AG09319 (cell line): Measurements from ENCODE around the gene DNAH17.

Experiments used
- DNase-seq: peaks from one replicate; pipeline ENCODE4 v3.0.0-alpha.2; 2010; ENCODE audit warnings: low read depth; ENCODE audit errors: extremely low read depth
- TF ChIP-seq, protein P1 (sequence below): IDR thresholded peaks from 2 replicates; pipeline ENCODE4 v1.5.1; 2011; ENCODE audit warnings: low read depth, mild to moderate bottlenecking, inconsistent platforms, low read length, moderate library complexity

DNAH17 gene

DNA sequence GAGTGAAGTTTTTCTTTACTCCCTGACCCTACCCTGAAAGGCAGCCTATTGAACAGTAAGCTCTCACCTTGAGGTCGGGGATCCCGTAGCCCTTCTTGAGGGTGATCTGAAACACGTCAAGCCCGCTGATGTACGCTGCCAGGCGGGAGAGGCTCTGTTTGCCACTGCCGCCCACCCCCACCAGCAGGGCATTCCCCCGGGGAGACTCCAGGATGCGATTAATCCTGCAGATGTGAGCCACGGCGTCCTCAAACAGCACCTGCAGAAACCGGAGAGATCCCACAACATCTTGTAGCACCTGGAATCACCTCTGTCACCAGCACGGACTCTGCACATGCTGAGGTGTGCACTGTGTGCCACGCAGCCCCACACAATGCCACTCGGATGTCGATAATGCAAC is 102.0 kb downstream of the DNAH17 start:
- TF ChIP-seq, protein P1, sequence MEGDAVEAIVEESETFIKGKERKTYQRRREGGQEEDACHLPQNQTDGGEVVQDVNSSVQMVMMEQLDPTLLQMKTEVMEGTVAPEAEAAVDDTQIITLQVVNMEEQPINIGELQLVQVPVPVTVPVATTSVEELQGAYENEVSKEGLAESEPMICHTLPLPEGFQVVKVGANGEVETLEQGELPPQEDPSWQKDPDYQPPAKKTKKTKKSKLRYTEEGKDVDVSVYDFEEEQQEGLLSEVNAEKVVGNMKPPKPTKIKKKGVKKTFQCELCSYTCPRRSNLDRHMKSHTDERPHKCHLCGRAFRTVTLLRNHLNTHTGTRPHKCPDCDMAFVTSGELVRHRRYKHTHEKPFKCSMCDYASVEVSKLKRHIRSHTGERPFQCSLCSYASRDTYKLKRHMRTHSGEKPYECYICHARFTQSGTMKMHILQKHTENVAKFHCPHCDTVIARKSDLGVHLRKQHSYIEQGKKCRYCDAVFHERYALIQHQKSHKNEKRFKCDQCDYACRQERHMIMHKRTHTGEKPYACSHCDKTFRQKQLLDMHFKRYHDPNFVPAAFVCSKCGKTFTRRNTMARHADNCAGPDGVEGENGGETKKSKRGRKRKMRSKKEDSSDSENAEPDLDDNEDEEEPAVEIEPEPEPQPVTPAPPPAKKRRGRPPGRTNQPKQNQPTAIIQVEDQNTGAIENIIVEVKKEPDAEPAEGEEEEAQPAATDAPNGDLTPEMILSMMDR: no peak
- DNase-seq: no peak

DNA sequence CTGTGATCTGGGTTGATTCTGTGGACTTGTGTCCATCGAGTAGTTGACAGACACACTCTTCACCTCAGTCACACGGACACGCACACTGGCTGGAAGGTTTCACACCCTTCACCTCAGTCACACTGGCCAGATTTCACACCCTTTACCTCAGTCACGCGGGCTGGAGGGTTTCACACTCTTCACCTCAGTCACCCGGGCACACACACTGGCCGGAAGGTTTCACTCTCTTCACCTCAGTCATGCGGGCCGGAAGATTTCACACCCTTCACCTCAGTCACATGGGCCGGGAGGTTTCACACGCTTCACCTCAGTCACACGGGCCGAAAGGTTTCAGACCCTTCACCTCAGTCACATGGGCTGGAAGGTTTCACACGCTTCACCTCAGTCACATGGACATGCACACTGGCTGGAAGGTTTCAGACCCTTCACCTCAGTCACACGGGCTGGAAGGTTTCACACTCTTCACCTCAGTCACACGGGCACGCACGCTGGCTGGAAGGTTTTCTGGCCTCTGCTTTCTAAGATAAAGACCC is 102.5 kb downstream of the DNAH17 start:
- TF ChIP-seq, protein P1: no peak
- no peak for DNase-seq

DNA sequence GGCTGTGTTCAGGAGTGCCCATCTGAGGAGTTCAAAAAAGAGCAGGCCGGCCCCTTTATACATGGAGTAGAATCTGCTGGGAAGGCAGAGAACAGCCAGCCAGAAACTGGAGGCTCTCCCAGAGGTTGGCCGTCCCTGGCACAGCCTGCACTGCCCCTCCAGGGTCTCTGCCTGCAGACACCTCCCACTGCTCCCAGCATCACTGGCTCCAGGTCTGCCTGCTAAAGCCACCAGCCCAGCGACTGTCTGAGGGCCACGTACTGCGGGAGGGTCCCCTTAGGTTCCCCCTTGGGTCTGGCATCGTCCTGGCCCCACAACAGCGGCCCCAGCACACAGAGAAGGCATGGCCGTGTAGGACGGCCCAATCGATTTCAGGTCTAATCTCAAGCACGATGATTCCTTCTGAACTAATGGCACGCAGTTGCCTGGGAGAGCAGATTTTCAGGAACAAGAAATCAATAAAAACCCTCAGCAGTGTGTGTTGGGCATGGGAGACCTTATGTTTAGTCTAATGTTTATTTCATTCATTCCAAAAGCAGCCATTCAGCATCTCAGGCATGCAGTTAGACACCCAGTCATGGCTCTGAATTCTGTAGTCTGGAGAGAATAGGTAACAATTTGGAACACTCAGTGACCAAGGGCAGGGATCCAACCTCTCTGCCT is 103.1 kb downstream of the DNAH17 start:
- TF ChIP-seq, protein P1: no peak
- DNase-seq: no peak

DNA sequence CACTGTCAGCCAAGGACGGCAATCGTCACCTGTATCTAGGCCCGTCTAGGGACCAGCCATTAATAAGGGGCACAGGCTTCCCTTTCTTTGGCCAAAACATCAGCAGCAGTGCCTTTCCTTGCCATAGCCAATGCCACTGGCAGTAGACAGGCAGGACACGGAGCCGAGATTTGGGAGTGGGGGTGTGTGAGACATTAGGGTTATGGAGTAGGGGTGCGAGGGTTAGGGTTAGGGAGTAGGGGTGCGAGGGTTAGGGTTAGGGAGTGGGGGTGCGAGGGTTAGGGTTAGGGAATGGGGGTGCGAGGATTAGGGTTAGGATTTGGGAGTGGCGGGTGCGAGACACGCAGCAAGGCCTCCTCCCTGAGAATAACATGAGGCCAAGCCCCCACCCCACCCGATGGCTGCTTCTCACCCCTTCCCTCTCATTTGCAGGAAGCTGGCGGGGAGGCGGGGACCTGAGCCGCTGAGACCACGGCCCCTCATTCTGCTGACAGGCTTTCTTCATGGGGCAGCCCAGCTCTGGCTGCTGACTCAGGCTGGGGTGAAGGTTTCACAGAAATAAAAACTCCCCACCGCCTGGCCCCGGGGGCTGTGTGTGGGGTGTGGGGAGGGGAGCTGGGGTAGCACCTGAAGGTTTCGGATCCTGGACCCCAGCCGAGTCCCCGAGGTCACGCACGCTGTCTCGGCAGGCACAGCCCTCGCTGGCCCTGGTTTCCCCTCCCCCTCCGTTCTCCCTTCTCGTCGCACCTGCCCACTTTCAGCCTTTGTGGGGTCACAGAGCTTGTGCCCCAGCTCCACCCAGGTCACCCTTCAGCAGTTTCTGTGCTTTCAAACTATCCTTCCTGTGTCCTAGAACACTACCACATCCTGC is 104.9 kb downstream of the DNAH17 start:
- TF ChIP-seq, protein P1: no peak
- DNase-seq: no peak

DNA sequence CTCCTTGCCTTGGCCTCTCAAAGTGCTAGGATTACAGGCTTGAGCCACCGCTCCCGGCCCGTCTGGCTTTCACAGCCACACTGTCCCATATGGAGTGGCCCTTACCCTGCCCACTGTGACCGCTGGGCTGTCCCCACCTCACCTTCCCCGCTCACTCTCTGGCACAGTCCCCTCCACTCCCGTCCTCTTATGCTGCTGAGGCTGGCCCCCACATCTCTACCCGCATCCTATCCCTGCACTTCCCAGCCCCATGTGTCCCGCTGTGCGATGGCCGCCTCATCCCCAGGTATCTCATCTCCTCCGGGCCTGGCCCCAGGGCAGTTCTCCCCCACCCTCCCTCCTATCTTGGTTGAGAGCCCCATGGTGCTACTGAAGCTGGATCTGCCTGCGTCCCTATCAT is 105.6 kb downstream of the DNAH17 start:
- TF ChIP-seq, protein P1: no peak

DNA sequence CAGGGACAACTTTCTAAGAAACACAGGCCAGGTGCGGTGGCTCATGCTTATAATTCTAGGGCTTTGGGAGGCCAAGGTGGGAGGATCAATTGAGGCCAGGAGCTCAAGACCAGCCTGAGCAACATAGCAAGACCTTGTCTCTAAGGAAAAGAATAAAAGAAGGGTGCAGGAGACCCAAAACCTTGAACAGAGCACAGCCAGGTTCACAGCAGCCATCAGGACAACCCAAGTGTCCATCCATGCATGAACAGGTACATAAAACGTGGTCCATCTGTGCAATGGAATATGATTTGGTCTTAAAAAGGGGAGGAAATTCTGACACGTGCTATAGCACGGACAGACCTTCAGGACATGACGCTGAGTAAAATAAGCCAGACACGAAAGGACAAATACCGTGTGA is 107.8 kb downstream of the DNAH17 start:
- TF ChIP-seq, protein P1: no peak

More for the DNA sequence above, 105.6 kb downstream of the DNAH17 start:
- no peak for DNase-seq

DNA sequence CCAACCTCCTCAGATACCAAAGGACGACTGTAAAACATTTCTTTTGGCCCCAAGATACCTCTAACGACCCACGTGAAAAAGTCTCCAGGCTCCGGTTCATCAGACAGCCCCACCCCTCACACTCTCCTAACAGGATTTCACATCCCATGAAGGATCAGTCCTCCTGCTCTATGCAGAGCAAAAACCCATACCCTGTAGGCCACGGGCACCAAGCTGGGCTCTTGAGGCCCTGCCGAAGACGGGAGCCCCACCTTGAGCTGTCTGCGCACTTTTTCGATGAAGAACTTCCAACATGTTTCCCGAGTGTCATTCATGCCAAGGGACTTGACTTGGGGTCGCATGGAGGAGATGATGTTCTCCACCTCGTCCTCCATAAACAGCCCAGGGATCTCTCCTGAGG is 108.8 kb downstream of the DNAH17 start:
- TF ChIP-seq, protein P1: no peak
- DNase-seq: no peak

More for the DNA sequence above, 107.8 kb downstream of the DNAH17 start:
- no peak for DNase-seq
